AG09319 (cell line): ENCODE results near the gene CPTP.

Experiments used
- DNase-seq: peaks from one replicate; pipeline ENCODE4 v3.0.0-alpha.2; 2010; ENCODE audit warnings: low read depth; ENCODE audit errors: extremely low read depth
- TF ChIP-seq, protein P1 (sequence below): IDR thresholded peaks from 2 replicates; pipeline ENCODE4 v1.5.1; 2011; ENCODE audit warnings: low read depth, mild to moderate bottlenecking, inconsistent platforms, low read length, moderate library complexity

CPTP gene

DNA sequence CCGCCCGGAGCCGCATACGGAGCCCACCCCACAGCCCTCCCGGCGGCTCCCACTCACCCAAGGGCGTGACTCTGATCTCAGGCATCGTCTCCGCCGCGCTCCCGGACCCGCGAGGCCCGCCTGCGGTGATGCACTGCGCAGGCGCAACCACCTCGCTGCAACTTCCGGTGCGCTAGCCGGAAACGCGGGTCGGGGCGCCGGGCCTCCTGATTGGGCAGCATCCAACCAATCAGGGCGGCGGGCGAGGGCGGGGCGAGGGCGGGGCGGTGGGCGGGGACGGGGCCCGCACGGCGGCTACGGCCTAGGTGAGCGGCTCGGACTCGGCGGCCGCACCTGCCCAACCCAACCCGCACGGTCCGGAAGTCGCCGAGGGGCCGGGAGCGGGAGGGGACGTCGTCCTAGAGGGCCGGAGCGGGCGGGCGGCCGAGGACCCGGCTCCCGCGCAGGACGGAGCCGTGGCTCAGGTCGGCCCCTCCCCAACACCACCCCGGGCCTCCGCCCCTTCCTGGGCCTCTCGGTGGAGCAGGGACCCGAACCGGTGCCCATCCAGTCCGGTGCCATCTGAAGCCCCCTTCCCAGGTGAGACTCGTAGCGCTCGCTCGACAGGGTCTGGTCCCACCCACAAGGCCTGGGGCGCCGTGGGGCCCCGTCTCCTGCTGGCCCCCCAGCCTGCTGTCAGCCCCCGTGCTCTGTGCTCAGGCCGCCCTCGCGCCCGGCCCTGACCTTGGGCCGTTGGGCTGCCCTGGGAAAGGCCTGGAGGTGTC lies at the start of gene CPTP, which contains the start of gene INTS11:
CPTP (plus strand) TSS at position 279 of the 764 bp plus-strand sequence. CDS start 2,109 bp downstream, outside the sequence.
INTS11 (minus strand) TSS at position 137 of the 764 bp plus-strand sequence; CDS start at position 85, 52 bp downstream.
- TF ChIP-seq, protein P1, sequence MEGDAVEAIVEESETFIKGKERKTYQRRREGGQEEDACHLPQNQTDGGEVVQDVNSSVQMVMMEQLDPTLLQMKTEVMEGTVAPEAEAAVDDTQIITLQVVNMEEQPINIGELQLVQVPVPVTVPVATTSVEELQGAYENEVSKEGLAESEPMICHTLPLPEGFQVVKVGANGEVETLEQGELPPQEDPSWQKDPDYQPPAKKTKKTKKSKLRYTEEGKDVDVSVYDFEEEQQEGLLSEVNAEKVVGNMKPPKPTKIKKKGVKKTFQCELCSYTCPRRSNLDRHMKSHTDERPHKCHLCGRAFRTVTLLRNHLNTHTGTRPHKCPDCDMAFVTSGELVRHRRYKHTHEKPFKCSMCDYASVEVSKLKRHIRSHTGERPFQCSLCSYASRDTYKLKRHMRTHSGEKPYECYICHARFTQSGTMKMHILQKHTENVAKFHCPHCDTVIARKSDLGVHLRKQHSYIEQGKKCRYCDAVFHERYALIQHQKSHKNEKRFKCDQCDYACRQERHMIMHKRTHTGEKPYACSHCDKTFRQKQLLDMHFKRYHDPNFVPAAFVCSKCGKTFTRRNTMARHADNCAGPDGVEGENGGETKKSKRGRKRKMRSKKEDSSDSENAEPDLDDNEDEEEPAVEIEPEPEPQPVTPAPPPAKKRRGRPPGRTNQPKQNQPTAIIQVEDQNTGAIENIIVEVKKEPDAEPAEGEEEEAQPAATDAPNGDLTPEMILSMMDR = no peak
- DNase-seq = peak; percentile 78

DNA sequence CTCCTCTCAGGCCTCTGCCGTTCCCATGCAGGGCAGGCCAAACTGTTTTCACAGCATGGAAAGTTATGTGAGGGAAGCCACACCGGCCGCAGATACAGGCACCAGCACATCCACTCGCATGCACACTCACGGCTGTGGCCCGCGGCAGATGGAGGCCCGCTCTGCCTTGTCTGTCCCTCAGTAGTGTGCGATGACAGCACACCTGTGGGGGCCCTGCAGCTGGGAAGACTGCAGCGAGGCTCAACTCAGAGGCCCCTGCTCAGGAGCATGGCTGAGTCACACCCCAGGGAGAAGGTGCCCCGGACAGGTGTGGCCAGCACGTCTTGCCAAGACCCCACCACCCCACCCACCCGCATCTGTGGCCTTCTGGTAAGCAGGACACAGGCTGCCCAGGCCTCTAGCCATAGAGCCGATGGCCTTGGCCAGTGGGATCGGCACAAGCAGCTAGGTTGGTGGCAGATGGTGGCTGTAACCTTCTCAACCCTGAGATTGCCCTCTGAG lies 49.6 kb upstream of the CPTP start:
- DNase-seq = no peak
- TF ChIP-seq, protein P1 = no peak

DNA sequence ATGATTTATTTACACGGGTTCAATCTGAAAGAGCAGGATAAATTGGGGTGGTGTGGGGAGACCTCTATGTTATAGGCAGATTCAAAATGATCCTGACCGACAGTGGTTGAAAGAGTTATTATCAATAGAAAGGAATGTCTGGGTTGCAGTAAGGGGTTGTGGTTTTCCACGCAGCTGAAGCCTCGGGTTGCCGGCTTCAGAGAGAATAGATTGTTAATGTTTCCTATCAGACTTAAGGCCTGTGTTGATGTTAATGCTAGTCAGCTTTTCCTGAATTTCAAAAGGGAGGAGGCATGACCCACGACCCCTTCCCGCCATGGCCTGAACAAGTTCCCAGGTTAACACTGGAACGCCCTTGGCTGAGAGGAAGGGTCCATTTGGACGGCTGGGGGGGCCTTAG lies 48.8 kb upstream of the CPTP start:
- TF ChIP-seq, protein P1 = no peak
- no peak for DNase-seq

DNA sequence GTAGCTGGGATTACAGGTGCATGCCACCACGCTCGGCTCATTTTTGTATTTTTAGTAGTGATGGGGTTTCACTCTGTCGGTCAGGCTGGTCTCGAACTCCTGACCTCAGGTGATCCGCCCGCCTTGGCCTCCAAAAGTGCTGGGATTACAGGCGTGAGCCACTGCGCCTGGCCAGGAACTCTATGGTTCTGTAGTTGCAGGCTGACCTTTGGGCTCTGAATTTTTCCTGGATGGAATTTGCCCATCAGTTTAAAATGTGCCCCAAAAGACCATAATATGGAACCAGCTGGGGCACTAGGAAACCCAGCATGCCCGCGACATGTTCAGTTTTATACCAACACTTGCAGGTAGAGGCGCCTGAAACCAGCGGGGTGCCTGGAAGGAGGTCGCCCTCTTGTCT lies 46.0 kb upstream of the CPTP start:
- no peak for DNase-seq
- TF ChIP-seq, protein P1 = no peak

DNA sequence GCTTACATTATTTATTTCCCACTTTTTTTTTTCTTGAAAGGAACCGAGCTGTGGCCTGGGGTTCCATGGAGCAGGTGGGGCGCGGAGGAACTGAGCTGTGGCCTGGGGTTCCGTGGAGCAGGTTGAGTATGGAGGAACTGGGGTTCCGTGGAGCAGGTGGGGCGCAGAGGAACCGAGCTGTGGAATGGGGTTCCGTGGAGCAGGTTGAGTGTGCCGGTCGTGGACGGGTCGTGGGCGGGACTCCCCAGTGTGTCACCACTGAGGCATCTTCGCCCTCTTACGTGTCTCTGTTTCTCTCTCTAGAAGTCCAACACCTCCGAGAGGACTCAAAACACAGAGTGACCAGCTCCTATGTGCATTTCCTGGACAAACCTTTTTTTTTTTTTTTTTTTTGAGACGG lies 45.6 kb upstream of the CPTP start:
- DNase-seq = no peak
- TF ChIP-seq, protein P1 = no peak

DNA sequence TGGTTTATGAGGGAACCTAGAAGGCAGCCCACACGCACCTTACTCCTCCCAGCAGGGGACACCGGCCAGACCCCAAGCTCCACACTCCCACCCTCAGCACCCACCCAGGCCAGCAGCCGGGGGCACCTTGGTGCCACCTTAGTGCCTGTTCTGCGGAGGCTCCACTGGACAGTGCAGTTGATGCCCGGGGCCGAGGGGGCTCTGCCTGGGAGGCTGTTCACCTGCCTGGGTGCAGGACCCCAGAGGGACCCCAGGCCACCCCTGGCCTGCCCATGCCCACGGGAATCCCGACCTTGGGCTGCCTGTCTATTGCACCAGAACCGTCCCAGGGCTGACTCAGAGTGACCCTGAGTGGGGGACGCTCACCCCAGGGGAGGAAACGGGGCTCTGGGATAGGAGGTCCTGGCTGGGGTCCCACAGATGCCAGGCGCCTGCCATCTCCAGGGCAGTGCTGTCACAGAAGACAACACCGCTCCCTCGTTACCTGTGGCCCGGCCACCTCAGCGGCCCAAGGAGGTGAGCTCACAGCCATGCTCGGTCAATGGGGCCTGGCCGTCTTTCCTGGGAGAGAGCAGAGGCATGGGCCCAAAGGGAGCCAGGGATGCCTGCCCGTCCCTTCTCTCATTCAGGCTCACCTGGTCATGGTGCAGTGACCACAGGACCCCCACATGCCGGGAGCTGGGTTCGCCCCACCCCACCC lies 43.7 kb upstream of the CPTP start:
- DNase-seq = no peak
- TF ChIP-seq, protein P1 = no peak
